ENCODE measurements around the gene TAOK1. TPM values are rescaled to one million over a fixed set of nuclear protein-coding genes. Genes with fewer than 3 reads are reported as not detected.

Gene TAOK1
- total and polyA plus RNA-seq, 9 of the 15 experiments (the other 6 are each of a cell fraction or from before 2014, with no cell fraction given) = 3.2 to 33.1 (median 16.5) TPM

DNA sequence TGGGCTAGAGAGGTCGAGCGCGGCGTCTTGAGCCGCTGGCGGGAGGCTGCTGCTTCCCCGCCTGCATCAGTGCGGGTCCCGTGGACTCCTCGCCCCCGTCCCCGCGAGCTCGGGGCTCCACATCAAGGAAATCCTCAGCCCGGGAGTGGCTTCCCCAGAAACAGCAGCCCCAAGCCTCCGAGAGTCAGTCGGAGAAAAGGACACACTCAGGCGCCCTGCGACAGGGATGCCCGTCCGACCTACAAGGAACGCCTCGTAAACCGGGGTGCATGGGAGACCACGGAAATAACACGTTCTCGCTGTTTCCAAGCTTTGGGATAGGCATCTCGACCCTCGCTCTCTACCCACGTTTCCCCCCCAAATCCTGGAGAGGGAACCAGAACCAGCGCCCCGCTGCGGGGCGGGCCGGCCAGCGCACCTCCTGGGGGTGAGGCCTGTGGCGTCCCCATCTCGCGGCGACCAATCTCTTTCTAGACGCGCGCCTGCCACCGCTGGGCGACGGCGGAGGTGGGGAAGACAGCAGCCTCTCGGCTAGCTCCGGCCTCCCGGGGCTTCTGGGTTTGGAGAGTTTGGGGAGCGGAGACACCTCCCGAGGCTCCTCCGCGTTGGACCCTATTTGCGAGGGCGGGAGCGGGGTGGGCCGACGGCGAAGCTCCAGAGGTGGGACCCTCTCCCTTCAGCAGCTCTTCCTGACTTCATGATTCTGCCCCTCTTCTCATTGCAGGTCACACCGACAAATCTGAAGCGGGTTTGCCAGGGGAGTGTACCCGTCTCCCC, 177.6 kb downstream of the TAOK1 start:
- peak; percentile 80 to 85 (median 83) for DNase-seq (ENCODE audit: extremely low read depth in 1 of 4, low spot score in 3 of 4)
- ChIA-PET POLR2A (interaction anchor here (0.6 to 1.0 kb wide), 3 partner anchors 11 to 1134 kb away, joined by 3 to 4 read pairs (median 3); no protein-coding TSS in a partner anchor), CTCF (ENCODE audit: low intra/inter-chr PET ratio) (interaction anchor here (0.6 to 1.5 kb wide), 3 partner anchors 198 to 551 kb away, joined by 3 to 4 read pairs (median 3); no protein-coding TSS in a partner anchor)
- H3K27ac ChIP-seq (ENCODE audit: extremely low read depth, low read depth, low read length) = peak overlapping the region; percentile 87
- H2AFZ ChIP-seq (ENCODE audit: low read depth, low read length) = peak overlapping the region; percentile 97
- peak overlapping the region; percentile 78 for H3K4me2 ChIP-seq (ENCODE audit: insufficient read depth, low read length)
- in situ Hi-C loops (cut with MboI) (no loop called here), intact Hi-C loops (cut with micrococcal nuclease) (no loop called here)
- BruUV-seq (replicated peaks) = TSS peak; percentile 93
- no peaks in the 10 kb centered on the region; a peak in 1 of 5 replicates for H3K27me3 ChIP-seq (ENCODE audit: control insufficient read depth in 2 of 2, insufficient read depth in 2 of 2, low read length in 2 of 2)
- H3K4me1 ChIP-seq (replicated peaks in 1 of 2; ENCODE audit: control insufficient read depth in 2 of 2, insufficient read depth in 2 of 2, low read length in 2 of 2) = peaks cover 3 to 50% of the 10 kb centered on the region in 2 experiments; a peak in 4 of 5 replicates
- H3K36me3 ChIP-seq (ENCODE audit: control insufficient read depth, insufficient read depth, low read length) = no peaks in the 10 kb centered on the region
- under 1% methylated on average over 63 of the region's 63 CpGs for WGBS (ENCODE audit: insufficient coverage, low coverage, missing lambda C conversion rate)
- peak; percentile 63 for FAIRE-seq
- no peaks in the 10 kb centered on the region for H4K20me1 ChIP-seq (replicated peaks; ENCODE audit: control insufficient read depth, insufficient read depth, low read length)
- no peaks in the 10 kb centered on the region for H3K9me3 ChIP-seq (replicated peaks; ENCODE audit: control insufficient read depth, insufficient read depth, low read depth, low read length)
- peaks cover 3% of the 10 kb centered on the region for H3K9me1 ChIP-seq (ENCODE audit: control insufficient read depth, insufficient read depth, low read length)
- H3K9ac ChIP-seq (ENCODE audit: insufficient read depth in 1 of 2, low read depth in 2 of 2, low read length in 2 of 2) = peak overlapping the region; percentile 75 to 96
- no peaks in the 10 kb centered on the region for H3K79me2 ChIP-seq (ENCODE audit: control insufficient read depth, insufficient read depth, low read length)
- peak overlapping the region; percentile 57 for H3K4me3 ChIP-seq
- ATAC-seq = peak; percentile 88
- TF ChIP-seq, protein P1, sequence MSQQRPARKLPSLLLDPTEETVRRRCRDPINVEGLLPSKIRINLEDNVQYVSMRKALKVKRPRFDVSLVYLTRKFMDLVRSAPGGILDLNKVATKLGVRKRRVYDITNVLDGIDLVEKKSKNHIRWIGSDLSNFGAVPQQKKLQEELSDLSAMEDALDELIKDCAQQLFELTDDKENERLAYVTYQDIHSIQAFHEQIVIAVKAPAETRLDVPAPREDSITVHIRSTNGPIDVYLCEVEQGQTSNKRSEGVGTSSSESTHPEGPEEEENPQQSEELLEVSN (IDR thresholded peaks at IDR 0.05; ENCODE audit: borderline replicate concordance in 1 of 2, extremely low read depth in 1 of 2, insufficient read depth in 1 of 2, insufficient read length in 1 of 2, low read depth in 1 of 2, low read length in 1 of 2, poor library complexity in 1 of 2, severe bottlenecking in 1 of 2) = peak; percentile 62 to 83
- 0 out of 4 replicates have a peak, but pooled peaks of 1 of the 2 experiments have one; percentile 3 for TF ChIP-seq HDAC1 (IDR thresholded peaks at IDR 0.05)
- TF ChIP-seq ATF1 (CRISPR knock-in tag; IDR thresholded peaks at IDR 0.05) = no peak
- TF ChIP-seq ATF1 (tag; IDR thresholded peaks at IDR 0.05) = peak; percentile 37; the same call in 1 of the 2 replicates
- no peak for TF ChIP-seq ZNF780A (CRISPR knock-in tag; IDR thresholded peaks at IDR 0.05)
- TF ChIP-seq L3MBTL2 (IDR thresholded peaks at IDR 0.05) = peak; percentile 87
- TF ChIP-seq MYBL2 (IDR thresholded peaks at IDR 0.05; ENCODE audit: low read depth) = no peak
- TF ChIP-seq MYBL2 (CRISPR knock-in tag; IDR thresholded peaks at IDR 0.05; ENCODE audit: borderline replicate concordance) = no peak
- no peak for TF ChIP-seq TBL1XR1 (IDR thresholded peaks at IDR 0.05; ENCODE audit: low read length in 2 of 2)
- TF ChIP-seq MTA2 (IDR thresholded peaks at IDR 0.05; ENCODE audit: low read depth) = 0 out of 2 replicates have a peak, but pooled peaks have one; percentile 19
- TF ChIP-seq MYC (IDR thresholded peaks at IDR 0.05; ENCODE audit: low read depth, low read length) = peak; percentile 38
- no peak for TF ChIP-seq MYC (CRISPR knock-in tag; IDR thresholded peaks at IDR 0.05; ENCODE audit: borderline replicate concordance, low read depth)
- no peak for TF ChIP-seq ZNF282 (CRISPR knock-in tag; IDR thresholded peaks at IDR 0.05)
- no peak; the same call in 1 of the 2 replicates for TF ChIP-seq STAG1 (CRISPR knock-in tag; IDR thresholded peaks at IDR 0.05; ENCODE audit: borderline replicate concordance)
- TF ChIP-seq TAF1 (IDR thresholded peaks at IDR 0.05; ENCODE audit: control insufficient read depth, extremely low read depth, insufficient read depth, low read length, severe bottlenecking) = peak; percentile 30
- peak; percentile 69; the same call in 1 of the 2 replicates for TF ChIP-seq ZBTB7A (IDR thresholded peaks at IDR 0.05; ENCODE audit: borderline replicate concordance, control insufficient read depth, low read depth, low read length)
- TF ChIP-seq KDM4B (IDR thresholded peaks at IDR 0.05; ENCODE audit: borderline replicate concordance in 2 of 2, low read depth in 1 of 2) = no peak
- TF ChIP-seq ZBTB8A (IDR thresholded peaks at IDR 0.05; ENCODE audit: partially characterized antibody) = no peak
- TF ChIP-seq HLTF (IDR thresholded peaks at IDR 0.05) = no peak
- peak; percentile 12; the same call in 1 of the 2 replicates for TF ChIP-seq ESRRA (IDR thresholded peaks at IDR 0.05; ENCODE audit: borderline replicate concordance, low read depth)
- TF ChIP-seq ZC3H4 (CRISPR knock-in tag; IDR thresholded peaks at IDR 0.05; ENCODE audit: borderline replicate concordance) = no peak
- no peak for TF ChIP-seq ZNF507 (tag; conservative IDR thresholded peaks at IDR 0.05)

Measured in K562 (cell line).